ENCODE data around the gene ARNT2. TPM values are rescaled to one million over a fixed set of nuclear protein-coding genes. Genes with fewer than 3 reads are reported as not detected.

The ARNT2 gene
- total and polyA plus RNA-seq, 4 donors: 78.6 to 150 (median 130) TPM

GRCh38 chr15:80568876-80569605 is 164.9 kb downstream of the ARNT2 start:
- no peak for DNase-seq (ENCODE audit: low read depth in 4 of 6, low spot score in 6 of 6)
- H3K27ac ChIP-seq (ENCODE audit: low read depth, low read length): no peak overlapping the region
- H3K27me3 ChIP-seq (ENCODE audit: control insufficient read depth, insufficient read depth, low read length): no peaks in the 10 kb centered on the region
- H3K4me1 ChIP-seq (ENCODE audit: control insufficient read depth, insufficient read depth, low read length): peaks cover 23% of the 10 kb centered on the region
- H3K9me3 ChIP-seq (ENCODE audit: control insufficient read depth, insufficient read depth, low read length): no peaks in the 10 kb centered on the region
- 73% methylated on average over 20 of the region's 20 CpGs for WGBS (ENCODE audit: insufficient coverage)
- peaks cover 51% of the 10 kb centered on the region for H3K36me3 ChIP-seq (ENCODE audit: control insufficient read depth, insufficient read depth, low read length)
- H3K4me3 ChIP-seq (ENCODE audit: low read depth, low read length): no peak overlapping the region

GRCh38 chr15:80569656-80570055 is 165.5 kb downstream of the ARNT2 start:
- Histone ChIP-seq H3K36me3 (ENCODE audit: control insufficient read depth, insufficient read depth, low read length) (peaks cover 53% of the 10 kb centered on the region), H3K27ac (ENCODE audit: low read depth, low read length) (no peak overlapping the region), H3K4me1 (ENCODE audit: control insufficient read depth, insufficient read depth, low read length) (peaks cover 23% of the 10 kb centered on the region), H3K4me3 (ENCODE audit: low read depth, low read length) (no peak overlapping the region), H3K9me3 (ENCODE audit: control insufficient read depth, insufficient read depth, low read length) (no peaks in the 10 kb centered on the region), H3K27me3 (ENCODE audit: control insufficient read depth, insufficient read depth, low read length) (no peaks in the 10 kb centered on the region)
- no peak for DNase-seq (ENCODE audit: low read depth in 4 of 6, low spot score in 6 of 6)
- 100% methylated on average over 3 of the region's 4 CpGs for WGBS (ENCODE audit: insufficient coverage)

- H3K4me3 ChIP-seq (ENCODE audit: low read depth, low read length): no peak overlapping the region
- no peak overlapping the region for H3K27ac ChIP-seq (ENCODE audit: low read depth, low read length)
- H3K27me3 ChIP-seq (ENCODE audit: control insufficient read depth, insufficient read depth, low read length): no peaks in the 10 kb centered on the region
- no peaks in the 10 kb centered on the region for H3K9me3 ChIP-seq (ENCODE audit: control insufficient read depth, insufficient read depth, low read length)
- DNase-seq (ENCODE audit: low read depth in 4 of 6, low spot score in 6 of 6): no peak
- H3K4me1 ChIP-seq (ENCODE audit: control insufficient read depth, insufficient read depth, low read length): peaks cover 23% of the 10 kb centered on the region
- H3K36me3 ChIP-seq (ENCODE audit: control insufficient read depth, insufficient read depth, low read length): peaks cover 57% of the 10 kb centered on the region
- 98% methylated on average over 6 of the region's 6 CpGs for WGBS (ENCODE audit: insufficient coverage)
These were observed 166.4 kb downstream of the ARNT2 start for GRCh38 chr15:80570553-80570952.

GRCh38 chr15:80572337-80572736 is 168.2 kb downstream of the ARNT2 start:
- no peaks in the 10 kb centered on the region for H3K27me3 ChIP-seq (ENCODE audit: control insufficient read depth, insufficient read depth, low read length)
- H3K4me1 ChIP-seq (ENCODE audit: control insufficient read depth, insufficient read depth, low read length): peaks cover 23% of the 10 kb centered on the region
- no peak for DNase-seq (ENCODE audit: low read depth in 4 of 6, low spot score in 6 of 6)
- WGBS (ENCODE audit: insufficient coverage): no CpG with 5 or more reads among the region's 3 CpGs
- no peaks in the 10 kb centered on the region for H3K9me3 ChIP-seq (ENCODE audit: control insufficient read depth, insufficient read depth, low read length)
- H3K4me3 ChIP-seq (ENCODE audit: low read depth, low read length): no peak overlapping the region
- no peak overlapping the region for H3K27ac ChIP-seq (ENCODE audit: low read depth, low read length)
- peaks cover 61% of the 10 kb centered on the region for H3K36me3 ChIP-seq (ENCODE audit: control insufficient read depth, insufficient read depth, low read length)

- H3K27me3 ChIP-seq (ENCODE audit: control insufficient read depth, insufficient read depth, low read length): no peaks in the 10 kb centered on the region
- H3K4me1 ChIP-seq (ENCODE audit: control insufficient read depth, insufficient read depth, low read length): peaks cover 21% of the 10 kb centered on the region
- no peak for DNase-seq (ENCODE audit: low read depth in 4 of 6, low spot score in 6 of 6)
- H3K27ac ChIP-seq (ENCODE audit: low read depth, low read length): no peak overlapping the region
- 100% methylated on average over 2 of the region's 4 CpGs for WGBS (ENCODE audit: insufficient coverage)
- H3K36me3 ChIP-seq (ENCODE audit: control insufficient read depth, insufficient read depth, low read length): peaks cover 70% of the 10 kb centered on the region
- no peaks in the 10 kb centered on the region for H3K9me3 ChIP-seq (ENCODE audit: control insufficient read depth, insufficient read depth, low read length)
- no peak overlapping the region for H3K4me3 ChIP-seq (ENCODE audit: low read depth, low read length)
These were observed 169.4 kb downstream of the ARNT2 start for GRCh38 chr15:80573606-80574005.

- 100% methylated on average over 1 of the region's 6 CpGs for WGBS (ENCODE audit: insufficient coverage)
These were observed 170.4 kb downstream of the ARNT2 start for GRCh38 chr15:80574590-80574989.

GRCh38 chr15:80576519-80577090 is 172.4 kb downstream of the ARNT2 start:
- Histone ChIP-seq H3K36me3 (ENCODE audit: control insufficient read depth, insufficient read depth, low read length) (peaks cover 71% of the 10 kb centered on the region), H3K4me1 (ENCODE audit: control insufficient read depth, insufficient read depth, low read length) (peaks cover 15% of the 10 kb centered on the region), H3K27ac (ENCODE audit: low read depth, low read length) (no peak overlapping the region), H3K9me3 (ENCODE audit: control insufficient read depth, insufficient read depth, low read length) (no peaks in the 10 kb centered on the region), H3K4me3 (ENCODE audit: low read depth, low read length) (no peak overlapping the region), H3K27me3 (ENCODE audit: control insufficient read depth, insufficient read depth, low read length) (no peaks in the 10 kb centered on the region)
- no peak for DNase-seq (ENCODE audit: low read depth in 4 of 6, low spot score in 6 of 6)
- 92% methylated on average over 11 of the region's 12 CpGs for WGBS (ENCODE audit: insufficient coverage)

More at GRCh38 chr15:80574590-80574989, 170.4 kb downstream of the ARNT2 start:
- no peak for DNase-seq (ENCODE audit: low read depth in 4 of 6, low spot score in 6 of 6)
- Histone ChIP-seq H3K36me3 (ENCODE audit: control insufficient read depth, insufficient read depth, low read length) (peaks cover 65% of the 10 kb centered on the region), H3K4me1 (ENCODE audit: control insufficient read depth, insufficient read depth, low read length) (peaks cover 20% of the 10 kb centered on the region), H3K4me3 (ENCODE audit: low read depth, low read length) (no peak overlapping the region), H3K27ac (ENCODE audit: low read depth, low read length) (no peak overlapping the region), H3K9me3 (ENCODE audit: control insufficient read depth, insufficient read depth, low read length) (no peaks in the 10 kb centered on the region), H3K27me3 (ENCODE audit: control insufficient read depth, insufficient read depth, low read length) (no peaks in the 10 kb centered on the region)

- H3K36me3 ChIP-seq (ENCODE audit: control insufficient read depth, insufficient read depth, low read length): peaks cover 75% of the 10 kb centered on the region
- 94% methylated on average over 8 of the region's 8 CpGs for WGBS (ENCODE audit: insufficient coverage)
- no peak overlapping the region for H3K4me3 ChIP-seq (ENCODE audit: low read depth, low read length)
- no peak overlapping the region for H3K27ac ChIP-seq (ENCODE audit: low read depth, low read length)
- no peaks in the 10 kb centered on the region for H3K27me3 ChIP-seq (ENCODE audit: control insufficient read depth, insufficient read depth, low read length)
- no peaks in the 10 kb centered on the region for H3K9me3 ChIP-seq (ENCODE audit: control insufficient read depth, insufficient read depth, low read length)
- no peak for DNase-seq (ENCODE audit: low read depth in 4 of 6, low spot score in 6 of 6)
- H3K4me1 ChIP-seq (ENCODE audit: control insufficient read depth, insufficient read depth, low read length): peaks cover 15% of the 10 kb centered on the region
These were observed 173.5 kb downstream of the ARNT2 start for GRCh38 chr15:80577552-80578205.

- H3K36me3 ChIP-seq (ENCODE audit: control insufficient read depth, insufficient read depth, low read length): peaks cover 80% of the 10 kb centered on the region
- no peak overlapping the region for H3K27ac ChIP-seq (ENCODE audit: low read depth, low read length)
- WGBS (ENCODE audit: insufficient coverage): 92% methylated on average over 5 of the region's 5 CpGs
- H3K27me3 ChIP-seq (ENCODE audit: control insufficient read depth, insufficient read depth, low read length): no peaks in the 10 kb centered on the region
- DNase-seq (ENCODE audit: low read depth in 4 of 6, low spot score in 6 of 6): no peak
- H3K4me3 ChIP-seq (ENCODE audit: low read depth, low read length): no peak overlapping the region
- H3K4me1 ChIP-seq (ENCODE audit: control insufficient read depth, insufficient read depth, low read length): peaks cover 15% of the 10 kb centered on the region
- H3K9me3 ChIP-seq (ENCODE audit: control insufficient read depth, insufficient read depth, low read length): no peaks in the 10 kb centered on the region
These were observed 174.0 kb downstream of the ARNT2 start for GRCh38 chr15:80578206-80578595.

All from spinal cord (tissue), 10 donors.